Gastroesophageal sphincter (tissue), 4 donors: ENCODE data around the gene SOX4. TPM values are rescaled to one million over a fixed set of nuclear protein-coding genes. Genes with fewer than 3 reads are reported as not detected.

Source experiments
- ATAC-seq: fragments of 150-250 bp; one replicate; pipeline ENCODE4 v1.9.1; 2016; ENCODE audit warnings: mild to moderate bottlenecking, moderate library complexity
- H3K27ac ChIP-seq, 4 donors: fragments of 200-600 bp; sonication (generic) in 3 of 4; 1 replicate in 3 of 4; 2 replicates in 1 of 4; pipeline ENCODE4 v1.5.1; 2016 to 2019
- H3K27me3 ChIP-seq: fragments of 200-600 bp; sonication (generic); one replicate; pipeline ENCODE4 v1.5.1; 2019
- H3K36me3 ChIP-seq, 2 donors: fragments of 200-600 bp; sonication (generic); one replicate each; pipeline ENCODE4 v1.5.1; 2019; ENCODE audit warnings: control low read depth in 1 of 2
- H3K4me1 ChIP-seq, 3 donors: fragments of 200-600 bp; sonication (generic); 1 replicate in 2 of 3; 2 replicates in 1 of 3; pipeline ENCODE4 v1.5.1; 2016 to 2019; ENCODE audit warnings: control low read depth in 2 of 3
- H3K4me3 ChIP-seq, 2 donors: fragments of 200-600 bp; sonication (generic); one replicate each; pipeline ENCODE4 v1.5.1; 2019; ENCODE audit warnings: mild to moderate bottlenecking in 1 of 2, moderate library complexity in 1 of 2
- H3K9me3 ChIP-seq, 3 donors: fragments of 200-600 bp; sonication (generic); one replicate each; pipeline ENCODE4 v1.5.1; 2017 to 2019; ENCODE audit warnings: control low read depth in 2 of 3
- EP300 ChIP-seq: sonication (generic); formaldehyde crosslinking; IDR thresholded peaks from one replicate; pipeline ENCODE4 v1.6.1; 2017; ENCODE audit warnings: antibody characterized with exemption, mild to moderate bottlenecking
- POLR2A ChIP-seq, 2 donors: fragments of 450-650 bp; IDR thresholded peaks; one replicate each; pipeline ENCODE4 v1.6.1; 2017; ENCODE audit warnings: antibody characterized with exemption in 2 of 2, mild to moderate bottlenecking in 2 of 2, moderate library complexity in 1 of 2
- POLR2AphosphoS5 ChIP-seq: sonication (generic); formaldehyde crosslinking; IDR thresholded peaks from one replicate; pipeline ENCODE4 v1.6.1; 2017; ENCODE audit warnings: antibody characterized with exemption
- WGBS, 2 donors: methylation state at CpG; one replicate each; pipeline ENCODE4 v1.1.5; 2018; ENCODE audit warnings: low coverage in 1 of 2; 5-methylcytosine and 5-hydroxymethylcytosine counted together
- total RNA-seq, 4 donors: library from RNA; depleted of rRNA; stranded (reverse); fragments of >200 nt; gene quantifications; one replicate each; pipeline ENCODE4 v1.1.0, GENCODE V29; 2016
- TF ChIP-seq, protein P1 (sequence below), 4 experiments: fragments of 200-600 bp in 2 of 4; fragments of 450-650 bp in 2 of 4; sonication (generic) in 1 of 4; IDR thresholded peaks; one replicate each; pipeline ENCODE4 v1.5.1; 2017 to 2019; ENCODE audit warnings: antibody characterized with exemption in 4 of 4, mild to moderate bottlenecking in 2 of 4, moderate library complexity in 2 of 4

Gene SOX4
- total RNA-seq, 4 donors from 2014 or later: 3.3 to 4.6 (median 4.1) TPM

- Histone ChIP-seq H3K36me3 (no peaks in the 10 kb centered on the region), H3K4me1 (peaks cover 0 to 15% (median 0%) of the 10 kb centered on the region in 3 donors), H3K9me3 (no peaks in the 10 kb centered on the region), H3K4me3 (no peak overlapping the region), H3K27me3 (no peaks in the 10 kb centered on the region), H3K27ac (no peak overlapping the region)
- no peak for ATAC-seq
- TF ChIP-seq EP300: no peak
- TF ChIP-seq POLR2A (IDR thresholded peaks at IDR 0.05): no peak
- TF ChIP-seq POLR2AphosphoS5: no peak
- WGBS, 2 donors: 89 to 92% methylated on average over 6 of the region's 6 CpGs
These were observed 18.7 kb downstream of the SOX4 start for GRCh38 chr6:21612067-21612745.

- Histone ChIP-seq H3K9me3 (no peaks in the 10 kb centered on the region), H3K27me3 (no peaks in the 10 kb centered on the region), H3K36me3 (no peaks in the 10 kb centered on the region), H3K4me3 (no peak overlapping the region), H3K27ac (no peak overlapping the region), H3K4me1 (peaks cover 0 to 15% (median 0%) of the 10 kb centered on the region in 3 donors)
- TF ChIP-seq POLR2AphosphoS5: no peak
- TF ChIP-seq EP300: no peak
- TF ChIP-seq, protein P1, sequence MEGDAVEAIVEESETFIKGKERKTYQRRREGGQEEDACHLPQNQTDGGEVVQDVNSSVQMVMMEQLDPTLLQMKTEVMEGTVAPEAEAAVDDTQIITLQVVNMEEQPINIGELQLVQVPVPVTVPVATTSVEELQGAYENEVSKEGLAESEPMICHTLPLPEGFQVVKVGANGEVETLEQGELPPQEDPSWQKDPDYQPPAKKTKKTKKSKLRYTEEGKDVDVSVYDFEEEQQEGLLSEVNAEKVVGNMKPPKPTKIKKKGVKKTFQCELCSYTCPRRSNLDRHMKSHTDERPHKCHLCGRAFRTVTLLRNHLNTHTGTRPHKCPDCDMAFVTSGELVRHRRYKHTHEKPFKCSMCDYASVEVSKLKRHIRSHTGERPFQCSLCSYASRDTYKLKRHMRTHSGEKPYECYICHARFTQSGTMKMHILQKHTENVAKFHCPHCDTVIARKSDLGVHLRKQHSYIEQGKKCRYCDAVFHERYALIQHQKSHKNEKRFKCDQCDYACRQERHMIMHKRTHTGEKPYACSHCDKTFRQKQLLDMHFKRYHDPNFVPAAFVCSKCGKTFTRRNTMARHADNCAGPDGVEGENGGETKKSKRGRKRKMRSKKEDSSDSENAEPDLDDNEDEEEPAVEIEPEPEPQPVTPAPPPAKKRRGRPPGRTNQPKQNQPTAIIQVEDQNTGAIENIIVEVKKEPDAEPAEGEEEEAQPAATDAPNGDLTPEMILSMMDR (IDR thresholded peaks at IDR 0.05): no peak
- TF ChIP-seq POLR2A (IDR thresholded peaks at IDR 0.05): no peak
- 42 to 51% methylated on average over 2 of the region's 2 CpGs for whole genome bisulfite sequencing, 2 donors
- ATAC-seq: no peak
These were observed 20.3 kb downstream of the SOX4 start for GRCh38 chr6:21613809-21614208.

DNA sequence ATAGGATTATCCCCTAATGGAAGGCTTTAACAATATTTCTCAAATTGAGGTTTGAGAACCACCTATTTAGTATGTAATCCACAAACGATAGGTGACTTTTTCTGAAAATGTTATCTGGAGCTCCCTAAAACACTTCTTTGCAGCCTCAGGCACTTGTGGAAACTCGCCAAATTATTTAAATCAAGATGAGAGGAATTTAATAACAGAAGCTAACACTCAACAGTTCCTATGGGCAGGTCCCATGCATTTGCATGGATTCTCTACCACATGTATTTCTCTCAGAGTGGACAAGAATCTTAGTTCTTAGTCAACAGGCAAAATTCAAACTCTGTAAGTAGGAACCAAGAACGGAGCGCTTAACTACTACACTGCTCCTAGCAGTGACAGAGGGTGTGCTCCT, 20.7 kb downstream of the SOX4 start:
- no peak for TF ChIP-seq POLR2AphosphoS5
- no peak for TF ChIP-seq POLR2A (IDR thresholded peaks at IDR 0.05)
- TF ChIP-seq, protein P1 (IDR thresholded peaks at IDR 0.05): no peak
- TF ChIP-seq EP300: no peak
- WGBS, 2 donors: 91 to 98% methylated on average over 4 of the region's 4 CpGs
- Histone ChIP-seq H3K27ac (no peak overlapping the region), H3K4me1 (peaks cover 0 to 15% (median 0%) of the 10 kb centered on the region in 3 donors), H3K27me3 (no peaks in the 10 kb centered on the region), H3K36me3 (no peaks in the 10 kb centered on the region), H3K9me3 (no peaks in the 10 kb centered on the region), H3K4me3 (no peak overlapping the region)
- no peak for ATAC-seq

DNA sequence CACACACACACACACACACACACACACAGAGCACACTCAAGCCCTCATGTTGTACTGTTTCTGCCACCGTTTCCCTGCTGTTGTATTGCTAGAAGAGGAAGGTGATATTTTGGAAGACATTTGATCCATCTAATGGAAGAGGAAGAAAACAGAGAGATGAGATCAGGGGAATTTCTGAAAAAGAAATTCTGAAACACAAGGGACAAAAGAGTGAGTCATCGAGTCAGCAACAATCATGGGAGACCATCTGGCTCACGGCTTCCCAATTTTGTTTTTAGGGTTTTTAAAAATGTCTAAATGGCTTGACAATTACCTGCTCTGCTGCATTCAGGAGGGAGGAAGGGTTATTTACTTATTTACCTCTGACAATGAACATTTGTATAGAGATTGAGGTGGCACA, 22.0 kb downstream of the SOX4 start:
- Histone ChIP-seq H3K4me3 (no peak overlapping the region), H3K4me1 (peaks cover 0 to 15% (median 0%) of the 10 kb centered on the region in 3 donors), H3K27me3 (no peaks in the 10 kb centered on the region), H3K9me3 (no peaks in the 10 kb centered on the region), H3K27ac (no peak overlapping the region), H3K36me3 (no peaks in the 10 kb centered on the region)
- TF ChIP-seq POLR2AphosphoS5 (no peak), POLR2A (IDR thresholded peaks at IDR 0.05) (no peak), EP300 (no peak)
- TF ChIP-seq, protein P1 (IDR thresholded peaks at IDR 0.05): no peak
- WGBS, 2 donors: 44 to 75% methylated on average over 3 of the region's 3 CpGs
- no peak for ATAC-seq

GRCh38 chr6:21616005-21616404, 22.5 kb downstream of the SOX4 start:
- no peak for ATAC-seq
- H3K27me3 ChIP-seq: no peaks in the 10 kb centered on the region
- H3K4me1 ChIP-seq: peaks cover 0 to 15% (median 0%) of the 10 kb centered on the region in 3 donors
- TF ChIP-seq POLR2AphosphoS5: no peak
- TF ChIP-seq EP300: no peak
- TF ChIP-seq POLR2A (IDR thresholded peaks at IDR 0.05): no peak
- TF ChIP-seq, protein P1 (IDR thresholded peaks at IDR 0.05): no peak
- no peaks in the 10 kb centered on the region for H3K36me3 ChIP-seq
- no peak overlapping the region for H3K4me3 ChIP-seq
- H3K27ac ChIP-seq: no peak overlapping the region
- no peaks in the 10 kb centered on the region for H3K9me3 ChIP-seq
- WGBS, 2 donors: 86% methylated on average over 1 of the region's 5 CpGs; no CpG with 5 or more reads in 1 of the 2 donors
